ENCODE measurements around the gene TNKS1BP1.

The TNKS1BP1 gene

DNA sequence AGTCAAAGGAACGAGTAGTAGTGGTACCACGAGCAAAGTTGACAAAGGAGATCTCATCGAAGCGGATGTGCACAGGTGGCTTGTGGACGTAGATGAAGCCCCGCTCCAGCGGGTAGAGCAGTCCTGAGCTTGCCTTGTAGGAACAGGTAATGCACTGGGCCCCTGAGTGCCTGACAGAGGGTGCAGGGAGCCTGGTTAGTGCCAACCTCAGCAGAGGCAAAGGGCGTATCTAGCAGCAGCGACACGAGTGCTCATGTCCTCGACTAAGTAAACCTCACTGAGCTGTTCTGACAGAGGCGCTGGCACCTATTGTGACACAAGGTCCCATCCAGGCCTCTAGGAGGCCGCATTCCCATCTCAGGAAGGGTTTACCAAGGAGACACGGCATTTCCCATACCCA lies 7.0 kb upstream of the TNKS1BP1 start:
- Histone ChIP-seq H3K27ac (no peak overlapping the region), H3K36me3 (replicated peaks) (peaks cover 59% of the 10 kb centered on the region), H3K27me3 (replicated peaks) (no peaks in the 10 kb centered on the region), H3K4me3 (ENCODE audit: low read depth, low read length) (no peak overlapping the region)
- TF ChIP-seq, protein P1, sequence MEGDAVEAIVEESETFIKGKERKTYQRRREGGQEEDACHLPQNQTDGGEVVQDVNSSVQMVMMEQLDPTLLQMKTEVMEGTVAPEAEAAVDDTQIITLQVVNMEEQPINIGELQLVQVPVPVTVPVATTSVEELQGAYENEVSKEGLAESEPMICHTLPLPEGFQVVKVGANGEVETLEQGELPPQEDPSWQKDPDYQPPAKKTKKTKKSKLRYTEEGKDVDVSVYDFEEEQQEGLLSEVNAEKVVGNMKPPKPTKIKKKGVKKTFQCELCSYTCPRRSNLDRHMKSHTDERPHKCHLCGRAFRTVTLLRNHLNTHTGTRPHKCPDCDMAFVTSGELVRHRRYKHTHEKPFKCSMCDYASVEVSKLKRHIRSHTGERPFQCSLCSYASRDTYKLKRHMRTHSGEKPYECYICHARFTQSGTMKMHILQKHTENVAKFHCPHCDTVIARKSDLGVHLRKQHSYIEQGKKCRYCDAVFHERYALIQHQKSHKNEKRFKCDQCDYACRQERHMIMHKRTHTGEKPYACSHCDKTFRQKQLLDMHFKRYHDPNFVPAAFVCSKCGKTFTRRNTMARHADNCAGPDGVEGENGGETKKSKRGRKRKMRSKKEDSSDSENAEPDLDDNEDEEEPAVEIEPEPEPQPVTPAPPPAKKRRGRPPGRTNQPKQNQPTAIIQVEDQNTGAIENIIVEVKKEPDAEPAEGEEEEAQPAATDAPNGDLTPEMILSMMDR (IDR thresholded peaks at IDR 0.05; ENCODE audit: low read depth, low read length, missing control alignments), result no peak
- no peak for DNase-seq
- in situ Hi-C loops (cut with HindIII; ENCODE audit: low pct_ligation_motif_present, low sequenced_read_pairs), result no loop called here

DNA sequence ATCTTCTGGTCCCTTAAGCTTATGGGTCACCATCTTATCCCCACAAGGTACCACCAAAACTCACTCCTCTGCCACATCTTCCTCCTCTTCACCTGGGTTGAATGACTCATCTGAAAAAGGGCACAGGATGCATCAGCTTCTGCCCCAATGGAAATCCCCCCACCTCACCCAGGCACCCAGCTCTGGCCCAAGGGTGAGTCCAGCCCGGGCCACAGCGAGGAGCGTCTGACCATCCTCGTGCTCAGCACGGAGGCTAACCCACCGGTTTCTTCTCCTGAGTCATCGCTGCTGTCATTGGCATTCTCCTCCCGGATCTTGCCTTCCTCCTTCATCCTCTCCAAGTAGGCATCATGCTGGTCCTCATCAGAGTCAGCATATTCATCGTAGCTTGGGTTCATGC lies 5.3 kb upstream of the TNKS1BP1 start:
- H3K36me3 ChIP-seq (replicated peaks), result peaks cover 68% of the 10 kb centered on the region
- TF ChIP-seq, protein P1 (IDR thresholded peaks at IDR 0.05; ENCODE audit: low read depth, low read length, missing control alignments), result no peak
- no peaks in the 10 kb centered on the region for H3K27me3 ChIP-seq (replicated peaks)
- in situ Hi-C loops (cut with HindIII; ENCODE audit: low pct_ligation_motif_present, low sequenced_read_pairs), result no loop called here
- H3K4me3 ChIP-seq (ENCODE audit: low read depth, low read length), result no peak overlapping the region
- no peak overlapping the region for H3K27ac ChIP-seq
- no peak for DNase-seq

DNA sequence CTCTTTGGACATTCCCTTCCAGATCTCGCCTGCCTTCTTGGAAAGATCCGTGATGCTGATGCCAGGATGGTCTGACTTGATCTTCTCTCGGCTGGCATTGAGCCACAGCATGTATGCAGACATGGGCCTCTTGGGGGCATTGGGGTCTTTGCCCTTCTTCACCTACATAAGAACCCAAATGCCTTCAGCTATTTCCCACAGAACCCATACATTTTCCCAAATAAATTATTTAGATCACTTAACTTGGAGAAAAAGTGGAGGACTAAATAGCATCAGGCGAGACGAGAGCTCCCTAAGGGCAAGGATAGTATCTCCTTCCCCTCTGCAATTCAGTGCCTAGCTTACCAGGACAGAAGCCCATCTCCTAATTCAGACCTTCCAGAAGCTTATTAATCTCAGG lies 3.0 kb upstream of the TNKS1BP1 start:
- in situ Hi-C loops (cut with HindIII; ENCODE audit: low pct_ligation_motif_present, low sequenced_read_pairs), result no loop called here
- H3K27ac ChIP-seq, result no peak overlapping the region
- TF ChIP-seq, protein P1 (IDR thresholded peaks at IDR 0.05; ENCODE audit: low read depth, low read length, missing control alignments), result no peak
- H3K27me3 ChIP-seq (replicated peaks), result no peaks in the 10 kb centered on the region
- peaks cover 62% of the 10 kb centered on the region for H3K36me3 ChIP-seq (replicated peaks)
- no peak for DNase-seq
- no peak overlapping the region for H3K4me3 ChIP-seq (ENCODE audit: low read depth, low read length)

DNA sequence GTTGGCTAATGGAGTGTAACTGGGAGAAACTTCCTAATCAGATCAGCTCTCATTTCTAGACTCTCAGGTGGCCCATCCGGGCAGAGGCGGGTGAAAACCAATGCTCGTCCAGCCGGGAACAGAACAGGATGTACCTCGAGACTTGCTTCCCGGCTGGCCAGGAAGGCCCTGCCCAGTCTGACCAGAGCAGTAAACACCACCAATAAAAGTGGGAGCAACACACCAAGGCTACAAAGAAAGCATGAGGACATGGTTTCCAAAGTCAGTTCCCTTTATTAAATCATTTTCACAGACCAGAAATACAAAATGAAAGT lies 940 bp upstream of the TNKS1BP1 start:
- peaks cover 46% of the 10 kb centered on the region for H3K36me3 ChIP-seq (replicated peaks)
- TF ChIP-seq, protein P1 (IDR thresholded peaks at IDR 0.05; ENCODE audit: low read depth, low read length, missing control alignments), result no peak
- no peaks in the 10 kb centered on the region for H3K27me3 ChIP-seq (replicated peaks)
- H3K4me3 ChIP-seq (ENCODE audit: low read depth, low read length), result peak overlapping the region; percentile 78
- in situ Hi-C loops (cut with HindIII; ENCODE audit: low pct_ligation_motif_present, low sequenced_read_pairs), result no loop called here
- DNase-seq, result no peak
- peak overlapping the region; percentile 96 for H3K27ac ChIP-seq

DNA sequence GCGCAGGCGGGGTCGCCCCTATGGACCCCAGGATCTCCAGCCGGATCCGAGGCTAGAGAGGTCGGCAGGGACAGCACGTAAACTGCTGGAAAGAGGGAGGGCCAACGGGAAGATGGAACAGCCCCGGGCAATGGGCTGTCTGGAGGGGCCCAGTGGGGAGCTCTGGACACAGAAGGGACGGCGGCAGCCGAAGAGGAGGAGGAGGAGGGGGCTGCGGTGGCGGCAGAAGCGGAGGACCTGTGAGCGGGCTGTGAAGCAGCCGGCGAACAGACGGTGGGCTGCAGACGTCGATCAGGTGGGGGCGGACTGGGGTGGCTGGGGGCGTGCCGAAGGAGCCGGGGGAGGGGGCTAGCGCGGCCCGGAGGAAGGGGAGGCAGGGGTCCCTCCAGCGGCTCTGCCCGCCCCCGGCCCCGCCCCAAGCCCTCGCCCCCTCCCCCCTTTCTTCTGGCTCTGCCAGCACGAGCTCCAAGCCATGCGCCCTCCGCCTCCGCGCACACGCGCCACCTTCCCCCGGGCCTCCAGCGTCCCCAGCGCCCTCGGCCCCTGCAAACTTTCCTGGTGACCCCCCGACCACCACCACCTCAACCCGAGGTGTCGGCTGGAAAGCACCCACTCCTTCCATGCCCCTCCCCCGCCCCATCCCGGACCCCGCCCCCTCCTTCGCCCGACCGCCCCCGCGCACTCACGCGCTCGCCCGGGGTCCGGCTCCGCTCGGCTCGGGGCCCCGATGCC lies 432 bp downstream of the TNKS1BP1 start:
- in situ Hi-C loops (cut with HindIII; ENCODE audit: low pct_ligation_motif_present, low sequenced_read_pairs), result no loop called here
- TF ChIP-seq, protein P1 (IDR thresholded peaks at IDR 0.05; ENCODE audit: low read depth, low read length, missing control alignments), result no peak
- H3K27ac ChIP-seq, result peak overlapping the region; percentile 96
- DNase-seq, result peak; percentile 34
- H3K4me3 ChIP-seq (ENCODE audit: low read depth, low read length), result peak overlapping the region; percentile 78
- peaks cover 44% of the 10 kb centered on the region for H3K36me3 ChIP-seq (replicated peaks)
- no peaks in the 10 kb centered on the region for H3K27me3 ChIP-seq (replicated peaks)

DNA sequence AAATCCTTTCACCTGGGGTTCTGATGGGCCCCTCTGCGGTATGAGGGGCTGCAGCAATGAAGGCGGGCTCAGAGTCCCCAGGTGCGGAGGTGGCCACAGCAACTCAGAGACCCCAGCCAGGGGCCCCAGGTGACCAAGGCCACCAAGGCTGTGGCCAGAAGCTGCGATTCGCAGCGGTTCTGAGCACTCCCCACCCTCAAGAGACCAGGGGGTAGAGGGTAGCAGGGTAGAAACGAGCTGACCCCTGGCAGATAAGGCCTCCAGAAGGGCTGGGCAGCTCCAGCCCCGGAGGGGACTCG lies 948 bp downstream of the TNKS1BP1 start:
- H3K27ac ChIP-seq, result peak overlapping the region; percentile 93
- in situ Hi-C loops (cut with HindIII; ENCODE audit: low pct_ligation_motif_present, low sequenced_read_pairs), result no loop called here

More for the DNA sequence above, 948 bp downstream of the TNKS1BP1 start:
- TF ChIP-seq, protein P1 (IDR thresholded peaks at IDR 0.05; ENCODE audit: low read depth, low read length, missing control alignments), result no peak
- no peak for DNase-seq
- peak overlapping the region; percentile 78 for H3K4me3 ChIP-seq (ENCODE audit: low read depth, low read length)
- H3K27me3 ChIP-seq (replicated peaks), result no peaks in the 10 kb centered on the region
- peaks cover 43% of the 10 kb centered on the region for H3K36me3 ChIP-seq (replicated peaks)

All from brain microvascular endothelial cell (primary cell).